Cardiac fibroblast (primary cell): ENCODE measurements around the gene ROR2.

Source experiments
- DNase-seq, 2 donors: peaks; one replicate each; pipeline versions ENCODE4 v3.0.0 to v3.0.0-alpha.2; 2010; ENCODE audit warnings: low read depth in 2 of 2
- H3K4me3 ChIP-seq, 2 donors: replicated peaks in 1 of 2; 1 replicate in 1 of 2; 2 replicates in 1 of 2; pipeline ENCODE4 v1.5.1; 2011; ENCODE audit warnings: low read depth in 2 of 2, low read length in 2 of 2, mild to moderate bottlenecking in 2 of 2, moderate library complexity in 1 of 2
- TF ChIP-seq, protein P1 (sequence below): IDR thresholded peaks from one replicate; pipeline ENCODE4 v1.5.1; 2011; ENCODE audit warnings: low read depth, mild to moderate bottlenecking, low read length, inconsistent platforms

ROR2 gene

DNA sequence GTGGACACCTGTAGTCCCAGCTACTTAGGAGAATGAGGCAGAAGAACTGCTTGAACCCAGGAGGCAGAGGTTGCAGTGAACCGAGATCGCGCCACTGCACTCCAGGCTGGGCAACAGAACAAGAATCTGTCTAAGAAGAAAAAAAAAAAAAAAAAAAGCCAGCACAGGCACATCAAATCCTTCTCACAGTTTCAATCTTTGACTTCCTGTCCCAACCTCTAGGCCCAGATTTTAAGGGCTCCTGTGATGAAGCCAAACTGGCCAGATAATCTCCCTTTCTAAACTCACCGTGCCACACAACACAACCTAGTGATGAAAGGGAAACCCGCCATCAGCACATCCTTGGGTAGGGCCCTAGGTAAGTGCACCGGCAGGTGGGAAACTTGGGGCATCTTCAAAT is 58.1 kb downstream of the ROR2 start:
- no peak for DNase-seq
- TF ChIP-seq, protein P1, sequence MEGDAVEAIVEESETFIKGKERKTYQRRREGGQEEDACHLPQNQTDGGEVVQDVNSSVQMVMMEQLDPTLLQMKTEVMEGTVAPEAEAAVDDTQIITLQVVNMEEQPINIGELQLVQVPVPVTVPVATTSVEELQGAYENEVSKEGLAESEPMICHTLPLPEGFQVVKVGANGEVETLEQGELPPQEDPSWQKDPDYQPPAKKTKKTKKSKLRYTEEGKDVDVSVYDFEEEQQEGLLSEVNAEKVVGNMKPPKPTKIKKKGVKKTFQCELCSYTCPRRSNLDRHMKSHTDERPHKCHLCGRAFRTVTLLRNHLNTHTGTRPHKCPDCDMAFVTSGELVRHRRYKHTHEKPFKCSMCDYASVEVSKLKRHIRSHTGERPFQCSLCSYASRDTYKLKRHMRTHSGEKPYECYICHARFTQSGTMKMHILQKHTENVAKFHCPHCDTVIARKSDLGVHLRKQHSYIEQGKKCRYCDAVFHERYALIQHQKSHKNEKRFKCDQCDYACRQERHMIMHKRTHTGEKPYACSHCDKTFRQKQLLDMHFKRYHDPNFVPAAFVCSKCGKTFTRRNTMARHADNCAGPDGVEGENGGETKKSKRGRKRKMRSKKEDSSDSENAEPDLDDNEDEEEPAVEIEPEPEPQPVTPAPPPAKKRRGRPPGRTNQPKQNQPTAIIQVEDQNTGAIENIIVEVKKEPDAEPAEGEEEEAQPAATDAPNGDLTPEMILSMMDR = no peak
- H3K4me3 ChIP-seq = no peak overlapping the region

DNA sequence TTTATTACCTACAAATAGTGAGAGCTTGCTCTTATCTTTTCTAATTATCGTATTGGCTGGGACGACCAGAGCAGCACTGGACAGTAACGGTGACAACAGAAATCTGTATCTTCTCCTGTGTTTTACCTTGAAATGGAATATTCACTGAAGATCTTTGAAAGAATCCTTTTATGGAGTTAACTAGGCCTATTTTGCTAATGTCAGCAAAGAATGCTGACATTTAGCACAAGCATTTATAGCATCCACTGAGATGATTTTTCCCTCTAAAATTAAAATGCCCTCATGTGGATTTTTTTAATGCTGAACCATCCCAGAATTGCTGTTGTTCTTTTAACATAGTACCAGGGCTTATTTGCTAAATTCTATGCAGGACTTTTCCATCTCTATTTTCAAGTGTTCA is 59.4 kb downstream of the ROR2 start:
- TF ChIP-seq, protein P1 = no peak
- no peak for DNase-seq

DNA sequence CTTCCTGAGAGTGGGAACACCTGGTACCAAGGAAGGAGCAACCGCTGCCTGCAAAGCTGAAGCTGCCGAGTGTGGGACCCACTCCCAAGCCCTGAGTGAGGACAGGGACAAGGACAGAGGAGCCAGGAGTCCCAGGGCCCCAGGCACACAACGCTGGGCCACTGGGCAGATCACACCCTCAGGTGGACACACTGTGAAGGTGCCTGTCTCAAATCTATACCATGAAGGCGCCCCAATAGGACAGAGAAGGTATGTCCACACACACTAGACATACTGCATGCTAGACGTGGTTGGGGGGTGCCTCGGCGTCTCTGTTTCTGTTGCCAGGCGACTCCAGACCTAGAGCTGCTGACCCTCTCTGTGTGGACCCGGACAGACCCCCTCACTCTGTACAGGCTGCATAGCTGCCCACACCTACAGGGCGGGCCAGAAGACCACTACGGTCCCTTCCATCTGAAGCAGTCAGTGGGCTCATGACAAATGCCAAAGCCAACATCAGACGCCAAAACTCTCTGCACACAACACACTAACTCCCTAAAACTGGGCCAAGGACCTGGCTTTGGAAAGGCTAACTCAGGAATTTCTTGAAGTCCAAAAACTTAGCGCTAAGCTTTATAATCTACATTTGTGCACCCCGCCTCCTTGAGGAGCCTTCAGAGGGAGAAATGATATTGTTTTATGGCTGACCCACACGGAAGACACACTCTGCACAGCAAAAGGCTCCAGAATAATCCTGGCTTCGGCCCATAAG is 60.7 kb downstream of the ROR2 start:
- DNase-seq = no peak
- TF ChIP-seq, protein P1 = no peak
- H3K4me3 ChIP-seq = no peak overlapping the region

More for the DNA sequence above, 59.4 kb downstream of the ROR2 start:
- no peak overlapping the region for H3K4me3 ChIP-seq

DNA sequence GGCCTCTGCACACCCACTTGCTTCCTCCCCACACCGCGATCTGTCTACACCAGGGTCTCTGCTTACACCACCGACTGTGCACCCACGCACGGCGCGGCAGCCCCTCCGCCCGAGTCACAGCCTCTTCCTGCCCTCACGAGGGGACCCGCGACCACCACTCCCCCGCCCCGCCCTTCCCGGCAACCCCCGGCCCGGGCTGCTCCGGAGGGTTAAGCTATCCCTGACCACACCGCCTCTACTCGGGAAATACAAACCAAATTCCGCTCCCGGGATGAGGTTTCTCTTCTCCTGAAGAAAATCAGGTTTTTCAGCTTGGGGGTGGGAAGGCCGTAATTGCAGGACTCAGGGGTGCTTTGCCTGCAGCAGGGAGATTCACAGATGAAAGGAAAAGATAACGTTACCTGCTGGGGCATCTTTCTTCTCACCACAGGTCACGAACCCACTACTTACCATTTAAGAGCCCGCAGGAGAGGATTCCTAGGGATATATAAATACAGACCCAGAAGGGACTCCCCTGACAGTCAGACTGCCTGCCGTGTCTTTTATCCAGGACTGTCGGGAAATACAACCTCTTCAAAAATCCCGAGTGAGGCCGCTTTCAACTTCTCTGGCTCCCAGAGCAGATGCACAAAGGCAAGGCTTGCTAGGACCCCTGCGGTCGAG is 63.5 kb downstream of the ROR2 start:
- DNase-seq = no peak
- TF ChIP-seq, protein P1 = no peak
- H3K4me3 ChIP-seq = no peak overlapping the region

DNA sequence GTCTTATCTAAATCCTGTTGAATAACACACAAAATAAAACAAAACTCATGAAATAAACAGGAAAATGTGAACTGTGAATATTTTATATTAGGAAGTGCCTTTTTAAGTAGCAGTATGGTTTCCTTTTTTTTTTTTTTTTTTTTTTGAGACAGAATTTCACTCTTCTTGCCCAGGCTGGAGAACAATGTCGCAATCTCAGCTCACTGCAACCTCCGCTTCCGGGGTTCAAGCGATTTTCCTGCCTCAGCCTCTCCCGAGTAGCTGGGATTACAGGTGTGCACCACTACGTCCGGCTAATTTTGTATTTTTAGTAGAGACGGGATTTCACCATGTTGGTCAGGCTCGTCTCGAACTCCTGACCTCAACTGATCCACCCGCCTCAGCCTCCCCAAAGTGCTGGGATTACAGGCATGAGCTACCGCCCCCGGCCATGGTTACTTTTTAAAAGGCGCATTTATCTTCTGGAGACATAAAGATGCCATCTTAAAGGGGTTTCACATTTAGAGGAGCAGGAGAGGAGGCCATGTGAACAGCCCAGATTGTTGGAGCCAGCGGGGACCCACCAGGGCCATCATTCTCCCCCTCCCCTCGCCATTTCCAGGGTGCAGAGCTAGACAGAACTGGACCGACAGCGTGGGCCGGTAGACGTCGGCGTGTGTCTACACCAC is 64.1 kb downstream of the ROR2 start:
- TF ChIP-seq, protein P1 = no peak
- DNase-seq = no peak
- no peak overlapping the region for H3K4me3 ChIP-seq

DNA sequence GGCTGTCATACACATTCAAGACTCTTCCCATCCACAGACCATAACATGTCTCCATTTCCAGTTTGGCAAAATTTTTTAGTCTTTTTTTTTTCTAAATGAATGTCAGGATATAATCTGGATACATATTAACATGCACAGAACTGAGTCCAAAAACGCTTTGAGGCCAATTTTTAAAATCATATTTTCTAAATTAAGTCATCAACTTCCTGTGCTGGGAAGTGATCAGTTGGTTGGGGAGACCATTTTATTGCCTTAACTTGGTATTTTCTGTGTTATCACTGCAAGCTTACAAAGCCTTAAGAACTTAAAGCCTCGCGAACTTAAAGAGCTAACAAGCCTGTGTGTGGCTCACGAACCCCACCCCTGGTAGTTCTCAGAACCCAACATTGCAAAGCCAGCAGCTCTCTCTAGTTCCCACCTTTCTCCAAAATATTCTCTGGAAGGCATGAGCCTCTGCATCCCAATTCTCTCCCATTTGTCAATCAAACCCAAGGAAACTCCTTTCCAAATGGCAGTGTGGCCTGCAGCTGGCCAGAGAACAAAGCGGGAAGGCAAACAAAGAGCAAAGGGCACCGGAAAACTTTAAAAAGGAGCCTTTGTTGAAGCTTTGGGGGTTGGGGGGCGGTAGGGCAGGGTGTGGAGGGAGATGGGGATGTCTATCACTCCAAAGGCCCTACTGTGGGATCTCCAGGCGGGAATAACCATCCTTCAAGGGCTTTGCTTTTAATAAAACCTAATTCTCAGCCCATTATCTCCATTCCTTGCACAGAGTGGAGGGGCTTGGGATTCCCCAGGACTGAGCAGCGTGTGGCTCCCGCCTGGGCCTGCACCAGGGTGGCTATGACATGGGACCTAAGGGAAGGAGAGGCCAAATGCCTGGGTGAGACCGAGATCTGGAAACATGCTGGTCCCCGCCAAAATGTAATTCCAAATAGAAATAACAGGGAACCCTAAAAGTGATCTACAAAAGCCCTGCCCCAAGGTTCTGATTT is 65.0 kb downstream of the ROR2 start:
- DNase-seq = peak; percentile 31 to 88
- TF ChIP-seq, protein P1 = no peak
- no peak overlapping the region for H3K4me3 ChIP-seq
